Measurements from ENCODE around the gene PRSS36.

DNA sequence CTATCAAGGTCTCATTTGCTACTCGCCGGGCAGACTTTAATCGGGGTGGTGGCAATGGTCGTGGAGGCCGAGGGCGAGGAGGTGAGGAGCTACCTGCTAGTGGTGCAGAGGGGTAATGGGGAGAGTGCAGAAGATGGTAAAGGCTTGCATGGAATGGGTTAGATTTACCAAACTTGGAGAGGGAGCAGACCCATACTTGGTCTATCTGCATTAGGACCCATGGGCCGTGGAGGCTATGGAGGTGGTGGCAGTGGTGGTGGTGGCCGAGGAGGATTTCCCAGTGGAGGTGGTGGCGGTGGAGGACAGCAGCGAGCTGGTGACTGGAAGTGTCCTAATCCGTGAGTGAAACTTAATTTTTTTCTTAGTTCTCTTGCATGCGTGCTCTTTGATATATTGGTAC is 40.2 kb upstream of the PRSS36 start:
- TF ChIP-seq, protein P1, sequence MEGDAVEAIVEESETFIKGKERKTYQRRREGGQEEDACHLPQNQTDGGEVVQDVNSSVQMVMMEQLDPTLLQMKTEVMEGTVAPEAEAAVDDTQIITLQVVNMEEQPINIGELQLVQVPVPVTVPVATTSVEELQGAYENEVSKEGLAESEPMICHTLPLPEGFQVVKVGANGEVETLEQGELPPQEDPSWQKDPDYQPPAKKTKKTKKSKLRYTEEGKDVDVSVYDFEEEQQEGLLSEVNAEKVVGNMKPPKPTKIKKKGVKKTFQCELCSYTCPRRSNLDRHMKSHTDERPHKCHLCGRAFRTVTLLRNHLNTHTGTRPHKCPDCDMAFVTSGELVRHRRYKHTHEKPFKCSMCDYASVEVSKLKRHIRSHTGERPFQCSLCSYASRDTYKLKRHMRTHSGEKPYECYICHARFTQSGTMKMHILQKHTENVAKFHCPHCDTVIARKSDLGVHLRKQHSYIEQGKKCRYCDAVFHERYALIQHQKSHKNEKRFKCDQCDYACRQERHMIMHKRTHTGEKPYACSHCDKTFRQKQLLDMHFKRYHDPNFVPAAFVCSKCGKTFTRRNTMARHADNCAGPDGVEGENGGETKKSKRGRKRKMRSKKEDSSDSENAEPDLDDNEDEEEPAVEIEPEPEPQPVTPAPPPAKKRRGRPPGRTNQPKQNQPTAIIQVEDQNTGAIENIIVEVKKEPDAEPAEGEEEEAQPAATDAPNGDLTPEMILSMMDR (IDR thresholded peaks at IDR 0.05), result no peak
- TF ChIP-seq POLR2A (IDR thresholded peaks at IDR 0.05), result no peak

Measured in testis (tissue), 2 donors.